HepG2 (cell line): ENCODE results near the gene PACC1. TPM values are rescaled to one million over a fixed set of nuclear protein-coding genes. Genes with fewer than 3 reads are reported as not detected.

Experiments
- ATAC-seq: fragments of 200-7000 bp; cut with Tn5 transposase; 3 replicates; pipeline ENCODE4 v1.9.1; 2020; ENCODE audit warnings: mild to moderate bottlenecking, moderate library complexity
- BruUV-seq: library from RNA; stranded (reverse); fragments of 400-500 nt; replicated peaks from 2 replicates; lab custom pipeline; 2021; lab: Mats Ljungman, UMichigan
- CTCF ChIA-PET: fragments of 300-600 bp; formaldehyde crosslinking; extraction: SDS; loops from one replicate; lab custom pipeline; 2021; ENCODE audit warnings: low total read pairs, inconsistent platforms, low intra/inter-chr PET ratio; lab: Yijun Ruan, JAX
- POLR2A ChIA-PET: fragments of 350-600 bp; sonication (Branson Sonifier 250); formaldehyde crosslinking; loops from one replicate; lab custom pipeline; 2020; ENCODE audit warnings: antibody characterized with exemption, inconsistent platforms; lab: Yijun Ruan, JAX
- DNase-seq: peaks from one replicate; pipeline ENCODE4 v3.0.0-alpha.2; 2015; ENCODE audit warnings: low spot score
- FAIRE-seq: peaks from 3 replicates; lab custom pipeline; 2011; peaks lifted over from hg19 to GRCh38; lab: Jason Lieb, UNC
- H2AFZ ChIP-seq: one replicate; pipeline ENCODE4 v1.6.1; 2011; ENCODE audit warnings: low read length, inconsistent platforms
- H3K27ac ChIP-seq: fragments of 300-600 bp; 3 replicates; pipeline ENCODE4 v1.8.0; 2011; ENCODE audit warnings: mixed run types, mild to moderate bottlenecking, mixed read lengths, low read length, inconsistent platforms; ENCODE audit not compliant: insufficient read depth; ENCODE audit errors: extremely low read length
- H3K27me3 ChIP-seq, 2 experiments: fragments of 200-600 bp in 1 of 2; 2 replicates in 1 of 2; 3 replicates in 1 of 2; pipeline versions ENCODE4 v1.6.0 to v1.8.0; 2011; ENCODE audit warnings: low read length in 2 of 2, mild to moderate bottlenecking in 2 of 2, moderate library complexity in 2 of 2, inconsistent platforms in 1 of 2; ENCODE audit not compliant: insufficient read depth in 2 of 2, control insufficient read depth in 1 of 2
- H3K36me3 ChIP-seq, 2 experiments: fragments of 200-600 bp in 1 of 2; replicated peaks in 1 of 2; 2 replicates in 1 of 2; 3 replicates in 1 of 2; pipeline versions ENCODE4 v1.5.1 to v1.8.0; 2011; ENCODE audit warnings: low read length in 2 of 2, inconsistent platforms in 1 of 2; ENCODE audit not compliant: insufficient read depth in 2 of 2, control insufficient read depth in 1 of 2
- H3K4me1 ChIP-seq: 2 replicates; pipeline ENCODE4 v1.5.1; 2012; ENCODE audit warnings: low read length, inconsistent platforms; ENCODE audit not compliant: insufficient read depth
- H3K4me2 ChIP-seq: 2 replicates; pipeline ENCODE4 v1.6.0; 2011; ENCODE audit warnings: low read depth, low read length, inconsistent platforms
- H3K4me3 ChIP-seq, 3 experiments: fragments of 200-600 bp in 1 of 3; sonication (generic), shearing (Covaris generic) in 1 of 3; replicated peaks in 1 of 3; 2 replicates each; pipeline ENCODE4 v1.5.1; 2011 to 2016; ENCODE audit warnings: low read length in 3 of 3, inconsistent platforms in 2 of 3, low read depth in 2 of 3, mild to moderate bottlenecking in 2 of 3, control low read depth in 1 of 3, mixed read lengths in 1 of 3; ENCODE audit not compliant: insufficient read depth in 1 of 3
- H3K79me2 ChIP-seq: one replicate; pipeline ENCODE4 v1.6.1; 2011; ENCODE audit warnings: low read length, inconsistent platforms; ENCODE audit not compliant: insufficient read depth
- H3K9ac ChIP-seq: 2 replicates; pipeline ENCODE4 v1.6.0; 2011; ENCODE audit warnings: mild to moderate bottlenecking, low read depth, low read length, inconsistent platforms; ENCODE audit not compliant: insufficient read depth
- H3K9me3 ChIP-seq: 2 replicates; pipeline ENCODE4 v1.5.1; 2012; ENCODE audit warnings: mild to moderate bottlenecking, low read length
- H4K20me1 ChIP-seq: 2 replicates; pipeline ENCODE4 v1.6.0; 2011; ENCODE audit warnings: inconsistent platforms, mild to moderate bottlenecking, low read length, moderate library complexity; ENCODE audit not compliant: insufficient read depth
- ATF2 ChIP-seq: sonication (generic); formaldehyde crosslinking; IDR thresholded peaks from 2 replicates; pipeline ENCODE4 v1.4.0; 2020; ENCODE audit warnings: missing genetic modification reagents
- FOXA1 ChIP-seq, 2 experiments: fragments of 450-650 bp in 1 of 2; sonication (generic) in 1 of 2; formaldehyde crosslinking in 1 of 2; IDR thresholded peaks; 2 replicates each; pipeline versions ENCODE4 v1.4.0 to v1.6.1; 2016 to 2020; ENCODE audit warnings: missing genetic modification reagents in 1 of 2
- JUN ChIP-seq: sonication (generic); formaldehyde crosslinking; IDR thresholded peaks from 2 replicates; pipeline ENCODE4 v1.4.0; 2020; ENCODE audit warnings: mild to moderate bottlenecking, missing genetic modification reagents
- MLLT10 ChIP-seq: sonication (generic); formaldehyde crosslinking; IDR thresholded peaks from 2 replicates; pipeline ENCODE4 v1.4.0; 2020; ENCODE audit warnings: missing genetic modification reagents
- MYC ChIP-seq: sonication (generic); formaldehyde crosslinking; IDR thresholded peaks from 2 replicates; pipeline ENCODE4 v1.9.0; 2021; ENCODE audit warnings: missing genetic modification reagents, borderline replicate concordance
- NCOA1 ChIP-seq: sonication (generic); formaldehyde crosslinking; IDR thresholded peaks from 2 replicates; pipeline ENCODE4 v1.9.0; 2021; ENCODE audit warnings: missing genetic modification reagents
- NFIB ChIP-seq: sonication (generic); formaldehyde crosslinking; IDR thresholded peaks from 2 replicates; pipeline ENCODE4 v1.9.0; 2021; ENCODE audit warnings: missing genetic modification reagents, mild to moderate bottlenecking, borderline replicate concordance
- NFIC ChIP-seq: IDR thresholded peaks from 2 replicates; pipeline ENCODE4 v1.6.1; 2012; ENCODE audit warnings: mild to moderate bottlenecking, low read length, inconsistent platforms
- PHB2 ChIP-seq: fragments of 450-650 bp; IDR thresholded peaks from 2 replicates; pipeline ENCODE4 v1.6.1; 2018; ENCODE audit not compliant: partially characterized antibody
- RAD51 ChIP-seq: fragments of 450-650 bp; IDR thresholded peaks from 2 replicates; pipeline ENCODE4 v1.6.1; 2016; ENCODE audit warnings: borderline replicate concordance
- TAF1 ChIP-seq: sonication (generic); formaldehyde crosslinking; IDR thresholded peaks from 2 replicates; pipeline ENCODE4 v1.4.0; 2020; ENCODE audit warnings: missing genetic modification reagents
- TOE1 ChIP-seq: sonication (generic); formaldehyde crosslinking; IDR thresholded peaks from 2 replicates; pipeline ENCODE4 v1.4.0; 2020; ENCODE audit warnings: mild to moderate bottlenecking, missing genetic modification reagents
- ZKSCAN1 ChIP-seq: fragments of 150-350 bp; IDR thresholded peaks from 2 replicates; pipeline ENCODE4 v1.6.1; 2014; ENCODE audit warnings: low read length
- ZMYM3 ChIP-seq: sonication (generic); formaldehyde crosslinking; IDR thresholded peaks from 2 replicates; pipeline ENCODE4 v1.5.1; 2020; ENCODE audit warnings: mild to moderate bottlenecking, missing genetic modification reagents
- ZNF121 ChIP-seq: sonication (generic); formaldehyde crosslinking; IDR thresholded peaks from 2 replicates; pipeline ENCODE4 v1.5.0; 2020; ENCODE audit warnings: mild to moderate bottlenecking, missing genetic modification reagents
- ZNF326 ChIP-seq: sonication (generic); formaldehyde crosslinking; IDR thresholded peaks from 2 replicates; pipeline ENCODE4 v1.4.0; 2020; ENCODE audit warnings: missing genetic modification reagents, borderline replicate concordance
- ZNF543 ChIP-seq: sonication (generic); formaldehyde crosslinking; IDR thresholded peaks from 2 replicates; pipeline ENCODE4 v1.4.0; 2020; ENCODE audit warnings: mild to moderate bottlenecking, missing genetic modification reagents
- ZNF598 ChIP-seq: sonication (generic); formaldehyde crosslinking; IDR thresholded peaks from 2 replicates; pipeline ENCODE4 v1.5.1; 2020; ENCODE audit warnings: mild to moderate bottlenecking, missing genetic modification reagents, borderline replicate concordance
- ZNF660 ChIP-seq: sonication (generic); formaldehyde crosslinking; IDR thresholded peaks from 2 replicates; pipeline ENCODE4 v1.5.1; 2020; ENCODE audit warnings: mild to moderate bottlenecking, low read depth, missing genetic modification reagents, borderline replicate concordance
- ZNF883 ChIP-seq: sonication (generic); formaldehyde crosslinking; IDR thresholded peaks from 2 replicates; pipeline ENCODE4 v1.5.1; 2020; ENCODE audit warnings: mild to moderate bottlenecking, missing genetic modification reagents; ENCODE audit errors: not compliant biosample characterization
- WGBS: methylation state at CpG from one replicate; pipeline ENCODE4 v1.1.6; 2017; ENCODE audit warnings: low lambda C conversion rate; 5-methylcytosine and 5-hydroxymethylcytosine counted together
- in situ Hi-C: cut with HindIII; loops from 2 replicates; pipeline ENCODE4 v1.10.0; 2017; ENCODE audit warnings: low pct_unique_long_range_greater_than_20kb; ENCODE audit not compliant: extremely low pct_ligation_motif_present
- intact Hi-C: fragments of 100-400 bp; cut with micrococcal nuclease; formaldehyde crosslinking; loops from one replicate; pipeline ENCODE4 v1.10.0; 2022; ENCODE audit not compliant: unreplicated experiment
- polyA plus RNA-seq, 8 experiments: library from polyadenylated mRNA; depleted of rRNA in 3 of 8; stranded (reverse) in 7 of 8; unstranded in 1 of 8; fragments of >200 nt; fragmentation: Illumina TruSeq in 4 of 8; extraction: Trizol in 4 of 8; gene quantifications; 2 replicates each; pipeline versions ENCODE4 v1.2.1 to v1.2.3, GENCODE V29; 2011 to 2016; ENCODE audit warnings: low read depth in 4 of 8, missing spikeins in 1 of 8, mixed read lengths in 1 of 8; ENCODE audit not compliant: insufficient read depth in 1 of 8
- total RNA-seq, 5 experiments: library from RNA; depleted of rRNA; stranded (reverse); fragments of >200 nt; fragmentation: Illumina TruSeq; extraction: Trizol; gene quantifications; 2 replicates each; pipeline ENCODE4 v1.2.3, GENCODE V29; 2016; ENCODE audit warnings: low read depth in 1 of 5

PACC1 gene
- total and polyA plus RNA-seq, 2 of the 13 experiments (the other 11 are each of a cell fraction or from before 2014, with no cell fraction given) = 9.4 to 10.7 TPM

DNA sequence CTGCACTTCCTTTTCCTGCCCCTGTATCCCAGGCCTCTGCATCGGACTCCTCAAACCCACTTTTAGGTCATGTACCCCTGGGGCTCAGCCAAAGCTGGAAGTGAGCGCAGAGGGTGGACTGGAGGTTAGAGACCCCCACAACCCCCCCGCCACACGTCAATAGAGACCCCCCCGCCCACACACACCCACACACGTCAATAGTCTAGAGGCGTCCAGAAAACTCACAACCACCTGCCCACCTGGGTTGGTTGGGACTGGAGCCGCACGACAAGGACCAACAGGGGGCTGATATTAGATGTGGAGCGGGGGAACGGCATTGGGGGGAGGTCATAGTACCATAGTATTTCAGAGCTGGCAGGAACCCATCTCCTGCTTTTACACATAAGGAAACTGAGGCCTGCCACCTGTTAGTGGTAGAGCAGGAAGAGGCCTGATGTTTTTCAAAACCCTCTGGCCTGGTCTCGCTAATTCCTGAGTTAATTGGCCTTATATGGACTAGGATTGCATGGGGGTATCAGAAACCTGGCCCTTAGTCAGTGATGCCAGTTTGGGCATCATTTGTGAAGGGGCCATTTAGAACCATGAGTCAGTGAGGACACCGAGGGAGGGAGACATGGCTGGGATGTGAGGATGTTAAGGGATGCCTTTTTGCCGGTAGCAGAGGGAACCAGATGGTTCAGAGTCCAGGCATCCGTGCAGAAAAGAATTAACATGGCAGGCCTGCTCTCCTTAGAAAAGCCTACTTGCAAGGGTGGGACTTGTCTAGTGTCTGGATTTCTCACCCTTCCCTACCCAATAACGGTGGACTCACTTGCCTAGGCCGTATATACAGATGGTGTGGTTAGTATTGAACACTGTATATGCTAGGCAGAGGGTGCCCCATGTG is 19.1 kb upstream of the PACC1 start:
- FAIRE-seq = no peak
- POLR2A ChIA-PET = interaction anchor here (0.7 kb wide), 1 partner anchor 398 kb away, joined by 3 read pairs; the partner anchor contains the start of genes DTL and INTS7

More for the DNA sequence above, 19.1 kb upstream of the PACC1 start:
- CTCF ChIA-PET = no interaction called here
- WGBS = 54% methylated on average over 12 of the region's 17 CpGs
- Histone ChIP-seq H2AFZ (no peak overlapping the region), H3K9me3 (no peaks in the 10 kb centered on the region), H3K4me3 (peak overlapping the region; percentile 76 to 93 (median 86)), H3K27me3 (peaks cover 0 to 4% of the 10 kb centered on the region in 2 experiments; a peak in 1 of 5 replicates), H3K4me1 (peaks cover 39% of the 10 kb centered on the region), H3K9ac (peak overlapping the region; percentile 71)
- DNase-seq (no peak), ATAC-seq (no peak; the same call in 2 of the 3 replicates)
- in situ Hi-C loops (no loop called here), intact Hi-C loops (no loop called here)
- TF ChIP-seq TOE1 (CRISPR knock-in tag) = no peak
- TF ChIP-seq RAD51 = no peak
- TF ChIP-seq MLLT10 (CRISPR knock-in tag) = no peak
- TF ChIP-seq ZNF543 (CRISPR knock-in tag) = no peak
- no peak for TF ChIP-seq ZNF121 (CRISPR knock-in tag)
- no peak for TF ChIP-seq FOXA1 (IDR thresholded peaks at IDR 0.05)
- TF ChIP-seq FOXA1 (CRISPR knock-in tag; IDR thresholded peaks at IDR 0.05) = no peak
- no peak for TF ChIP-seq JUN (CRISPR knock-in tag)
- TF ChIP-seq ZNF883 (CRISPR knock-in tag) = no peak
- TF ChIP-seq MYC (CRISPR knock-in tag) = no peak
- no peak for TF ChIP-seq NFIC
- TF ChIP-seq PHB2 = no peak
- TF ChIP-seq TAF1 (CRISPR knock-in tag) = no peak
- TF ChIP-seq NFIB (CRISPR knock-in tag) = no peak
- TF ChIP-seq ATF2 (CRISPR knock-in tag) = no peak
- no peak for TF ChIP-seq ZNF326 (CRISPR knock-in tag)
- no peak for TF ChIP-seq NCOA1 (CRISPR knock-in tag)
- no peak for TF ChIP-seq ZKSCAN1
- no peak for TF ChIP-seq ZNF660 (CRISPR knock-in tag)
- no peak for TF ChIP-seq ZNF598 (CRISPR knock-in tag)
- TF ChIP-seq ZMYM3 (CRISPR knock-in tag) = no peak
- TF ChIP-seq, all 625 proteins: peak for 0
- no peaks in the 10 kb centered on the region for H4K20me1 ChIP-seq
- H3K36me3 ChIP-seq = no peaks in the 10 kb centered on the region
- H3K79me2 ChIP-seq = no peaks in the 10 kb centered on the region
- no peak overlapping the region for H3K27ac ChIP-seq
- peak overlapping the region; percentile 95 for H3K4me2 ChIP-seq
- BruUV-seq = TSS peak; percentile 51
